B cell (primary cell): Measurements from ENCODE around the gene WDFY2. TPM values are rescaled to one million over a fixed set of nuclear protein-coding genes. Genes with fewer than 3 reads are reported as not detected.
A peak's percentile ranks its signal among the peaks of the same experiment; 100 is the strongest.

Experiments
- ATAC-seq: fragments of 200-7000 bp; cut with Tn5 transposase; one replicate; pipeline ENCODE4 v1.10.0; 2021; ENCODE audit warnings: low read depth, mild to moderate bottlenecking, moderate number of reproducible peaks, moderate library complexity
- CTCF ChIA-PET: fragments of 350-600 bp; sonication (Branson Sonifier 250); formaldehyde crosslinking; loops from one replicate; lab custom pipeline; 2021; ENCODE audit warnings: antibody characterized with exemption, inconsistent platforms; lab: Charles Lee
- POLR2A ChIA-PET: fragments of 350-600 bp; sonication (Branson Sonifier 250); formaldehyde crosslinking; loops from one replicate; lab custom pipeline; 2021; ENCODE audit warnings: antibody characterized with exemption; lab: Charles Lee
- DNase-seq: peaks from one replicate; pipeline ENCODE4 v3.0.0; 2013
- H2AFZ ChIP-seq: 2 replicates; pipeline ENCODE4 v1.6.1; 2012; ENCODE audit warnings: mild to moderate bottlenecking, low read depth, low read length; ENCODE audit not compliant: insufficient read depth, poor library complexity, severe bottlenecking
- H3K27ac ChIP-seq, 2 donors: 1 replicate in 1 of 2; 2 replicates in 1 of 2; pipeline ENCODE4 v1.5.1; 2012 to 2013; ENCODE audit warnings: low read length in 2 of 2, mild to moderate bottlenecking in 2 of 2, moderate library complexity in 1 of 2
- H3K27me3 ChIP-seq, 4 experiments: fragments of 200-600 bp in 1 of 4; sonication (generic) in 1 of 4; replicated peaks in 1 of 4; 1 replicate in 2 of 4; 2 replicates in 2 of 4; pipeline versions ENCODE4 v1.6.1 to v1.7.0; 2013 to 2016; ENCODE audit warnings: low read length in 3 of 4, mild to moderate bottlenecking in 2 of 4, mixed read lengths in 1 of 4, moderate library complexity in 1 of 4; ENCODE audit not compliant: insufficient read depth in 4 of 4, control insufficient read depth in 3 of 4; ENCODE audit errors: control extremely low read depth in 1 of 4
- H3K36me3 ChIP-seq, 2 experiments: replicated peaks in 1 of 2; 1 replicate in 1 of 2; 2 replicates in 1 of 2; pipeline versions ENCODE4 v1.6.1 to v1.7.1; 2013; ENCODE audit warnings: low read length in 1 of 2; ENCODE audit not compliant: insufficient read depth in 2 of 2, control insufficient read depth in 1 of 2; ENCODE audit errors: control extremely low read depth in 1 of 2, extremely low read depth in 1 of 2
- H3K4me1 ChIP-seq, 2 donors: fragments of 200-600 bp in 1 of 2; sonication (generic) in 1 of 2; 1 replicate in 1 of 2; 2 replicates in 1 of 2; pipeline versions ENCODE4 v1.5.1 to v1.6.1; 2013 to 2017; ENCODE audit warnings: low read length in 2 of 2; ENCODE audit not compliant: control insufficient read depth in 2 of 2, insufficient read depth in 2 of 2
- H3K4me2 ChIP-seq: replicated peaks from 2 replicates; pipeline ENCODE3; 2012; ENCODE audit warnings: mild to moderate bottlenecking, low read depth, low read length; ENCODE audit not compliant: poor library complexity, severe bottlenecking
- H3K4me3 ChIP-seq, 5 experiments: fragments of 200-600 bp in 1 of 5; sonication (generic) in 1 of 5; 1 replicate in 3 of 5; 2 replicates in 2 of 5; pipeline versions ENCODE4 v1.5.1 to v1.7.0; 2011 to 2016; ENCODE audit warnings: low read length in 4 of 5, mild to moderate bottlenecking in 4 of 5, low read depth in 2 of 5, control low read depth in 1 of 5, moderate library complexity in 1 of 5; ENCODE audit not compliant: insufficient read depth in 1 of 5; ENCODE audit errors: control extremely low read depth in 1 of 5, extremely low read depth in 1 of 5
- H3K79me2 ChIP-seq: fragments of 200-600 bp; sonication (generic); one replicate; pipeline ENCODE4 v1.6.0; 2016; ENCODE audit warnings: low read length; ENCODE audit not compliant: control insufficient read depth, insufficient read depth
- H3K9ac ChIP-seq: fragments of 200-600 bp; sonication (generic); 2 replicates; pipeline ENCODE4 v1.6.1; 2017; ENCODE audit warnings: mild to moderate bottlenecking, low read length, moderate library complexity
- H3K9me3 ChIP-seq, 3 donors: one replicate each; pipeline versions ENCODE4 v1.6.1 to v1.7.1; 2013; ENCODE audit warnings: low read length in 2 of 3; ENCODE audit not compliant: control insufficient read depth in 2 of 3, insufficient read depth in 1 of 3; ENCODE audit errors: control extremely low read depth in 1 of 3
- H4K20me1 ChIP-seq: 2 replicates; pipeline ENCODE4 v1.6.0; 2012; ENCODE audit warnings: mild to moderate bottlenecking, low read length; ENCODE audit not compliant: insufficient read depth, control insufficient read depth, poor library complexity, severe bottlenecking
- H3K27ac Mint-ChIP-seq: one replicate; pipeline ENCODE4 v1.8.0; 2021; ENCODE audit warnings: mixed read lengths
- H3K27me3 Mint-ChIP-seq: one replicate; pipeline ENCODE4 v1.8.0; 2021; ENCODE audit warnings: mixed read lengths
- H3K4me1 Mint-ChIP-seq: one replicate; pipeline ENCODE4 v1.8.0; 2021; ENCODE audit warnings: mixed read lengths
- H3K4me3 Mint-ChIP-seq: one replicate; pipeline ENCODE4 v1.8.0; 2021; ENCODE audit warnings: mixed read lengths
- H3K9me3 Mint-ChIP-seq: one replicate; pipeline ENCODE4 v1.8.0; 2022; ENCODE audit warnings: mixed read lengths; ENCODE audit not compliant: insufficient read depth
- EZH2 ChIP-seq: IDR thresholded peaks from 2 replicates; pipeline ENCODE4 v1.6.1; 2012; ENCODE audit warnings: borderline replicate concordance, low read depth, mild to moderate bottlenecking, moderate library complexity, low read length; ENCODE audit not compliant: insufficient read depth, poor library complexity, severe bottlenecking
- WGBS: methylation state at CpG from one replicate; pipeline ENCODE4 v1.1.5; 2013; ENCODE audit warnings: missing lambda C conversion rate; ENCODE audit not compliant: insufficient coverage; 5-methylcytosine and 5-hydroxymethylcytosine counted together
- intact Hi-C: fragments of 100-400 bp; cut with micrococcal nuclease; formaldehyde crosslinking; loops from one replicate; pipeline ENCODE4 v1.10.0; 2022
- polyA plus RNA-seq: library from polyadenylated mRNA; depleted of rRNA; stranded (reverse); fragments of >200 nt; gene quantifications from 2 replicates; pipeline ENCODE4 v1.2.3, GENCODE V29; 2012
- total RNA-seq, 2 donors: library from RNA; stranded (reverse); fragments of 120-200 nt in 1 of 2; gene quantifications; 1 replicate in 1 of 2; 2 replicates in 1 of 2; pipeline versions ENCODE4 v1.2.3 to v1.2.4, GENCODE V29; 2013 to 2022
- TF ChIP-seq, protein P1 (sequence below): fragments of 200-600 bp; IDR thresholded peaks from one replicate; pipeline ENCODE4 v1.8.0; 2022; ENCODE audit warnings: antibody characterized with exemption, mild to moderate bottlenecking

The WDFY2 gene
- total and polyA plus RNA-seq, 2 donors (not counting 1 experiment from before 2014, with no cell fraction given): 12.4 to 47.7 TPM

DNA sequence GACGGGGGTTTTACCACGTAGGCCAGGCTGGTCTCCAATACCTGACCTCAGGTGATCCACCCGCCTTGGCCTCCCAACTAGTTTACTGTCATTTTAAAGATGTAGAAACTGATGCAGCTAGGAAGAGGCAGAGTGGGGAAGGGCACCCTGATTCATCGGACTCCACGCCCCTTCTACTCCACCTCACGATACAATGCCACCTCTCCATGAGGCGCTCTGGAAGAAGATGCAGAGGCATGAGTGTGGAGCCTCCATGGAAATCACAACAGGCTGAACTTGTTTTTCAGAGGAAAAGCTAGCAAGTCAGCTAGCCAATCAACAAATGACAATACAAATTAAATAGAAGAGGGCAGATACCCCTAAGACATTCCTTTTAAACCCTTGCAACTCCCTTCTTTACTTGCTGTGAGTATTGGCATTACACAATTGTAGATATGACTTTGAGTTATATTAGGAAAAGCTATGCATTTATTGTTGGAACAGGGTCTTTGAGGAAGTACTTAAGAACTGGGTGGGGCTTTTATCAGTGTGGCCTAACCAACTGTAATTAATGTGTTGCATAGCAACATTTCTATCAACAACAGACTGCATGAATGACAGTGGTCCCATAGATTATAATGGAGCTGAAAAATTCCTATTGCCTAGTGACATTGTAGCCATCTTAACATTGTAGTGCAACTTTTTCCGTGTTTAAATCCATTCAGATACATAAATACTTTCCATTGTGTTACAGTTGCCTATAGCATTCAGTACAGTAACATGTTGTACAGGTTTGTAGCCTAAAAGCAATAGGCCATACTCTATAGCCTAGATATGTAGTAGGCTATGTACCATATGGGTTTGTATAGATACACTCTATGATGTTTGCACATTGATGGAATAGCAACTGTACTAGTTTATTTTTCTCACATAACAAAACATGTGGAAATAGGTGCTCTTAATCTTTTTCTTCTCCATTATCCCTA is 17.6 kb downstream of the WDFY2 start:
- POLR2A ChIA-PET: no interaction called here
- peak; percentile 57 for ATAC-seq
- H4K20me1 ChIP-seq: peaks cover 19% of the 10 kb centered on the region
- Mint-ChIP-seq H3K27me3 (no peaks in the 10 kb centered on the region), H3K27ac (peak overlapping the region; percentile 44), H3K9me3 (no peaks in the 10 kb centered on the region), H3K4me3 (peak overlapping the region; percentile 44), H3K4me1 (peaks cover 61% of the 10 kb centered on the region)
- CTCF ChIA-PET: interaction anchor here (1.1 to 1.3 kb wide), 2 partner anchors 11 to 14 kb away, joined by 3 read pairs; no protein-coding TSS in a partner anchor
- H3K79me2 ChIP-seq: peaks cover 85% of the 10 kb centered on the region
- H3K4me2 ChIP-seq: peak overlapping the region; percentile 14
- H3K9ac ChIP-seq: no peak overlapping the region
- H3K4me3 ChIP-seq: no peak overlapping the region
- WGBS: 93% methylated on average over 3 of the region's 8 CpGs
- H3K36me3 ChIP-seq: peaks cover 0 to 1% of the 10 kb centered on the region in 2 experiments
- peaks cover 20 to 29% of the 10 kb centered on the region in 2 donors for H3K4me1 ChIP-seq
- peak; percentile 48 for DNase-seq
- intact Hi-C loops: loop anchor here (2.0 kb wide), 1 partner anchor 13 kb away; no protein-coding TSS in a partner anchor
- no peaks in the 10 kb centered on the region for H3K9me3 ChIP-seq
- H3K27ac ChIP-seq: peak overlapping the region in 1 of 2 donors; percentile 64
- H2AFZ ChIP-seq: no peak overlapping the region
- no peak for TF ChIP-seq EZH2
- TF ChIP-seq, protein P1, sequence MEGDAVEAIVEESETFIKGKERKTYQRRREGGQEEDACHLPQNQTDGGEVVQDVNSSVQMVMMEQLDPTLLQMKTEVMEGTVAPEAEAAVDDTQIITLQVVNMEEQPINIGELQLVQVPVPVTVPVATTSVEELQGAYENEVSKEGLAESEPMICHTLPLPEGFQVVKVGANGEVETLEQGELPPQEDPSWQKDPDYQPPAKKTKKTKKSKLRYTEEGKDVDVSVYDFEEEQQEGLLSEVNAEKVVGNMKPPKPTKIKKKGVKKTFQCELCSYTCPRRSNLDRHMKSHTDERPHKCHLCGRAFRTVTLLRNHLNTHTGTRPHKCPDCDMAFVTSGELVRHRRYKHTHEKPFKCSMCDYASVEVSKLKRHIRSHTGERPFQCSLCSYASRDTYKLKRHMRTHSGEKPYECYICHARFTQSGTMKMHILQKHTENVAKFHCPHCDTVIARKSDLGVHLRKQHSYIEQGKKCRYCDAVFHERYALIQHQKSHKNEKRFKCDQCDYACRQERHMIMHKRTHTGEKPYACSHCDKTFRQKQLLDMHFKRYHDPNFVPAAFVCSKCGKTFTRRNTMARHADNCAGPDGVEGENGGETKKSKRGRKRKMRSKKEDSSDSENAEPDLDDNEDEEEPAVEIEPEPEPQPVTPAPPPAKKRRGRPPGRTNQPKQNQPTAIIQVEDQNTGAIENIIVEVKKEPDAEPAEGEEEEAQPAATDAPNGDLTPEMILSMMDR: no peak
- H3K27me3 ChIP-seq: no peaks in the 10 kb centered on the region

DNA sequence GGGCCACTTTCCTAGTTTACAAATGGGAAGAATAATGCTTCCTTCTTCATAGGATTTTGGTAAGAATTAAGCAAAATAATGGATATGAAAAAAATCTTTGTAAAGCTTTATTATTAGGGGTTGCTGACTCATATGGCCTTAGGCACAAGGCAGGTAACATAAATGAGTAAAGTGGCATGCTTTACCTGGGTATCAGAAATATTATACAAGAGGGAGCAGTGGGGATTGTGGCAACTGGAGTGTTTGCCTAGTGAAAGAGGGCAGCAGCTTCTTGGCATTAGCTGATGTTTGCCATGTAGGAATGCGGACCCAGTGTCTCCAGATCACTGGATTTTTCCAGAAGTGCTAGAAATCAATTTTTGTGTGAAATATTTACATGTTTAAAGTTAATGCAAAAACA is 19.5 kb downstream of the WDFY2 start:
- H2AFZ ChIP-seq: no peak overlapping the region
- no peak overlapping the region for H3K27ac Mint-ChIP-seq
- H3K36me3 ChIP-seq: peaks cover 0 to 1% of the 10 kb centered on the region in 2 experiments
- no peak for TF ChIP-seq EZH2
- TF ChIP-seq, protein P1: no peak
- H3K4me1 ChIP-seq: peaks cover 35 to 37% of the 10 kb centered on the region in 2 donors
- intact Hi-C loops: no loop called here
- H3K4me1 Mint-ChIP-seq: peaks cover 63% of the 10 kb centered on the region
- no peak for DNase-seq
- H3K79me2 ChIP-seq: peaks cover 86% of the 10 kb centered on the region
- H3K27me3 ChIP-seq: no peaks in the 10 kb centered on the region
- peaks cover 0 to 2% (median 0%) of the 10 kb centered on the region in 3 donors for H3K9me3 ChIP-seq
- ChIA-PET POLR2A (no interaction called here), CTCF (interaction anchor here (0.6 kb wide), 1 partner anchor 1599 kb away, joined by 4 read pairs; no protein-coding TSS in a partner anchor)
- no peak overlapping the region for H3K4me2 ChIP-seq
- no peak overlapping the region for H3K9ac ChIP-seq
- ATAC-seq: no peak
- H4K20me1 ChIP-seq: peaks cover 7% of the 10 kb centered on the region
- no CpG with 5 or more reads among the region's 1 CpG for WGBS
- no peak overlapping the region for H3K4me3 ChIP-seq
- H3K27me3 Mint-ChIP-seq: no peaks in the 10 kb centered on the region
- H3K9me3 Mint-ChIP-seq: no peaks in the 10 kb centered on the region
- H3K4me3 Mint-ChIP-seq: no peak overlapping the region
- no peak overlapping the region for H3K27ac ChIP-seq
